Measurements from ENCODE around the gene DCAF4.

The DCAF4 gene

GRCh38 chr14:72932893-72933292 lies 6.6 kb downstream of the DCAF4 start:
- H3K9me3 ChIP-seq (ENCODE audit: severe bottlenecking): no peaks in the 10 kb centered on the region
- TF ChIP-seq CTCF (IDR thresholded peaks at IDR 0.05; ENCODE audit: poor library complexity, severe bottlenecking): no peak
- no peaks in the 10 kb centered on the region for H3K27me3 ChIP-seq (ENCODE audit: insufficient read depth, poor library complexity, severe bottlenecking)
- no peak overlapping the region for H3K4me3 ChIP-seq (ENCODE audit: severe bottlenecking)
- no peaks in the 10 kb centered on the region for H3K4me1 ChIP-seq (ENCODE audit: insufficient read depth, poor library complexity, severe bottlenecking)
- DNase-seq (ENCODE audit: low spot score) (no peak), ATAC-seq (ENCODE audit: low read depth) (no peak)
- H3K36me3 ChIP-seq (ENCODE audit: low read depth): peaks cover 1% of the 10 kb centered on the region; the same call in 1 of the 2 replicates
- H3K27ac ChIP-seq (ENCODE audit: poor library complexity, severe bottlenecking): no peak overlapping the region

- no peak overlapping the region for H3K4me3 ChIP-seq (ENCODE audit: severe bottlenecking)
- H3K27ac ChIP-seq (ENCODE audit: poor library complexity, severe bottlenecking): no peak overlapping the region
- TF ChIP-seq CTCF (IDR thresholded peaks at IDR 0.05; ENCODE audit: poor library complexity, severe bottlenecking): no peak
- H3K36me3 ChIP-seq (ENCODE audit: low read depth): peaks cover 48% of the 10 kb centered on the region
- DNase-seq (ENCODE audit: low spot score): no peak
- H3K27me3 ChIP-seq (ENCODE audit: insufficient read depth, poor library complexity, severe bottlenecking): no peaks in the 10 kb centered on the region
- no peak for ATAC-seq (ENCODE audit: low read depth)
- no peaks in the 10 kb centered on the region for H3K9me3 ChIP-seq (ENCODE audit: severe bottlenecking)
- H3K4me1 ChIP-seq (ENCODE audit: insufficient read depth, poor library complexity, severe bottlenecking): no peaks in the 10 kb centered on the region
These were observed 13.4 kb downstream of the DCAF4 start for GRCh38 chr14:72939630-72940029.

GRCh38 chr14:72941286-72941985 lies 15.2 kb downstream of the DCAF4 start:
- Histone ChIP-seq H3K27ac (ENCODE audit: poor library complexity, severe bottlenecking) (no peak overlapping the region), H3K36me3 (ENCODE audit: low read depth) (peaks cover 48% of the 10 kb centered on the region), H3K4me1 (ENCODE audit: insufficient read depth, poor library complexity, severe bottlenecking) (no peaks in the 10 kb centered on the region), H3K4me3 (ENCODE audit: severe bottlenecking) (no peak overlapping the region), H3K9me3 (ENCODE audit: severe bottlenecking) (no peaks in the 10 kb centered on the region), H3K27me3 (ENCODE audit: insufficient read depth, poor library complexity, severe bottlenecking) (no peaks in the 10 kb centered on the region)
- TF ChIP-seq CTCF (IDR thresholded peaks at IDR 0.05; ENCODE audit: poor library complexity, severe bottlenecking): no peak
- DNase-seq (ENCODE audit: low spot score) (no peak), ATAC-seq (ENCODE audit: low read depth) (no peak)

- no peak for TF ChIP-seq CTCF (IDR thresholded peaks at IDR 0.05; ENCODE audit: poor library complexity, severe bottlenecking)
- DNase-seq (ENCODE audit: low spot score) (no peak), ATAC-seq (ENCODE audit: low read depth) (no peak)
- H3K36me3 ChIP-seq (ENCODE audit: low read depth): peaks cover 50% of the 10 kb centered on the region
- H3K27ac ChIP-seq (ENCODE audit: poor library complexity, severe bottlenecking): no peak overlapping the region
- no peaks in the 10 kb centered on the region for H3K9me3 ChIP-seq (ENCODE audit: severe bottlenecking)
- H3K4me3 ChIP-seq (ENCODE audit: severe bottlenecking): no peak overlapping the region
- H3K4me1 ChIP-seq (ENCODE audit: insufficient read depth, poor library complexity, severe bottlenecking): no peaks in the 10 kb centered on the region
- no peaks in the 10 kb centered on the region for H3K27me3 ChIP-seq (ENCODE audit: insufficient read depth, poor library complexity, severe bottlenecking)
These were observed 16.7 kb downstream of the DCAF4 start for GRCh38 chr14:72942934-72943333.

- no peak for DNase-seq (ENCODE audit: low spot score)
- Histone ChIP-seq H3K4me3 (ENCODE audit: severe bottlenecking) (no peak overlapping the region), H3K36me3 (ENCODE audit: low read depth) (peaks cover 48% of the 10 kb centered on the region), H3K27ac (ENCODE audit: poor library complexity, severe bottlenecking) (no peak overlapping the region), H3K9me3 (ENCODE audit: severe bottlenecking) (no peaks in the 10 kb centered on the region), H3K27me3 (ENCODE audit: insufficient read depth, poor library complexity, severe bottlenecking) (no peaks in the 10 kb centered on the region), H3K4me1 (ENCODE audit: insufficient read depth, poor library complexity, severe bottlenecking) (no peaks in the 10 kb centered on the region)
- TF ChIP-seq CTCF (IDR thresholded peaks at IDR 0.05; ENCODE audit: poor library complexity, severe bottlenecking): no peak
- ATAC-seq (ENCODE audit: low read depth): no peak
These were observed 17.7 kb downstream of the DCAF4 start for GRCh38 chr14:72943876-72944430.

Data from RWPE2 (cell line).